ENCODE data around the gene FLNB.
"Not testable (repeated sequence)": the region's sequence is repeated elsewhere in the genome, so short reads cannot be mapped to it uniquely, and the experiment has no call there.

FLNB gene

DNA sequence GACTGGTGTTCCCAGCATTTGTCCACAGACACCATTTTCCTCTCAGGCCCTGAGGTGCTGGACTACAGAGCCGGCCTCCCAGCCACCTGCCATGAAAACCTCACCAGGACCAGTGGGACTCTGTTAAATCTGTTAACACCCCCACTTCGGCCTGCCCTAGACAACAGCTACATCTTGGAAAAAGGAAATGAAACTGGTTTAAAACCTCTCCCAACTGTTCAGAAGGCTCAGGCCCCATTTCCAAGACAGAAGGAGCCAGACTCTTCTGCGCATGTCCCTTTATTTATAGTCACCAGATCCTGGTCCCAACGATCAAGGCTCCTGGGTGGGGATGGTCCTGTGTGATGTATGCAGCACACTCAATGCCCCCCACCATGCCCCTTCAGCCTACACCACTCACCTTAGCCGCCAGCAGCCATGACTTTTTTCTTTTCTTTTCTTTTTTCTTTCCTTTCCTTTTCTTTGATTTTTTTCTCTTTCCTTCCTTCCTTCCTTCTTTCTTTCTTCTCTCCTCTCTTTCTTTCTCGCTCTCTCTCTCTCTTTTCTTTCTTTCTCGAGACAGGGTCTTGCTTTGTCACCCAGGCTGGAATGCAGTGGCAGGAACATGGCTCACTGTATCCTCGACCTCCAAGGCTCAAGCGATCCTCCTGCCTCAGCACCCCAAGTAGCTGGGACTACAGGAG lies 25.5 kb upstream of the FLNB start:
- DNase-seq (ENCODE audit: low spot score), result no peak

DNA sequence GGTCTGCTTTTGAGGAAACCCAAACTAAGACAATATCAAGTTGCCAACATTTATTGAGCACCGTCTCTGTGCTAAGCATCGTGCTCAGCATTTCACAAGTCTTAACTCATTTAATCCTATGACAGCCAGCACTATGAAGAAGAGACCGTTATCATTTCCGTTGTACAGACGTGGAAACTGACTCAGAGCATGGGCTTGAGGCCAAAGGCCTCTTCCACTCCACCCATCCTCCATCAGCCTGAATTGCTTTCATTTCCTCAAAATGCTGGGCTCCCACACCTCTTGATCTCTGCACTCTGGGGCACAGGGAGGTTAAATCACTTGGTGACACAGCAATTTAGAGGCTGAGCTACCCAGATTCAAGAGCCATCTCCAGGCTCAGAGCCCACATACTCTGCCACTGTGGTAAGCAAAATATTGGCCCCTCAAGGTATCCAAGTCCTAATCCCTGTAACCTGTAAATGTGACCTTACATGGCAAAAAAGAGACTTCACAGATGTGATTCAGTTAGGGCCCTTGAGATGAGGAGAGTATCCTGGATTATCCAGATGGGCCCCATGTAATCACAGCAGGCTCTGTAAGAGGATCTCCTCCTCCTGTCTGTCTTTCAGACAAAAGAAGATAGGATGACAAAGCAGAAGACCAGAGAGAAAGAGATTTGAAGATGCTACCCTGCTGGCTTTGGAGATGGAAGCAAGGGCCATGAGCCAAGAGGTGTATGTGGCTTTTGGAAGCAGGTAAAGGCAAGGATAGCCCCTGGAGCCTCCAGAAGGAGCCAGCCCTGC lies 24.3 kb upstream of the FLNB start:
- no peak for DNase-seq (ENCODE audit: low spot score)

DNA sequence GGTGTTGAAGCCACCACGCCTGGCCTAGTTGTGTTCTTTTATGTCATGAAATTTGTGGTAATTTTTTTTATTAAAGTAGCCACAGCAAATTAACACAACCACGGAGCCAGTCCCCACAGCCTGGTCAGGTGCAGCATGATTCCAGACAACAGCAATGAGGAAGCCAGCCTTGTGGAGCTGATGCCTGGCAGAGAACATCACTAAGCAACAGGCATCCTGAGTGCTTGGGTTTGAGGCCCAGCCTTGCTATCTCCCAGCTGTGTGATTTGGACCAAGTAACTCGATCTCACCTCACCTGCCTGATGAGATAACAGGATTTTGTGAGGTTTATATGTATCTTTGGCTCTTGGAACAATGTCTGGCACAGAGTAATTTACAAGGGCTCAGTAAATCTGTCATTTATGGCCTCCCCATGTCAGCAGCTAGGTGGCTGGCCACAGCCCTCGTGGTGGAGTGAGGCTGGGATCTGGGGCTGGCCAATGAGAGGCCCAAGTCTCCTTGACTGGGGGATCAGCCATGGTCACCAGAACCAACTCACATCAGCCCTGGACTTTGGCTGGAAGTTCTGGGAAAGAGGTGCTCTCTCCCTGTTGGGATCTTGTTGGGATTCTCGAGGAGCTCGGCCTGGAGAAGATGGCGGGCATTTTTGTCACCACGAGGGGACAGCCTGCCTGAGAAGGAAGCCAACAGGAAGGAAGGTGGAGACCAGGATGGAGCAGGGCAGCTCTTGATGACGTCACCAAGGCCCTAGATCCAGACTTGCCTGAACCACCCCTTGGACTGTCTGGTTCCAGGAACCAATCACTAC lies 22.8 kb upstream of the FLNB start:
- DNase-seq (ENCODE audit: low spot score), result no peak

- DNase-seq (ENCODE audit: low spot score), result no peak
These were observed 22.3 kb upstream of the FLNB start for GRCh38 chr3:57985984-57986246.

- no peak for DNase-seq (ENCODE audit: low spot score)
These were observed 22.0 kb upstream of the FLNB start for GRCh38 chr3:57986261-57986660.

DNA sequence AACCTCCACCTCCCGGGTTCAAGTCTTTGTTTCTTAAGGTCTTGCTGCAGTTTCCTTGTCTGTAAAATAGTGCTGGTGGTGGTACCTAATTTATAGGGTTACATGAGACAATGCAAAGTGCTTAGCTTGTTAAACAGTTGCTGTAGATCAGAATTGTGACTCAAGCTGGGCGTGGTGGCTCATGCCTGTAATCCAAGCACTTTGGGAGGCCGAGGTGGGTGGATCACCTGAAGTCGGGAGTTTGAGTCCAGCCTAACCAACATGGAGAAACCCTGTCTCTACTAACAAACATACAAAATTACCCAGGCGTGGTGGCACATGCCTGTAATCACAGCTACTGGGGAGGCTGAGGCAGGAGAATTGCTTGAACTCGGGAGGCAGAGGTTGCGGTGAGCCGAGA lies 19.0 kb upstream of the FLNB start:
- not testable (repeated sequence) for DNase-seq (ENCODE audit: low spot score)

DNA sequence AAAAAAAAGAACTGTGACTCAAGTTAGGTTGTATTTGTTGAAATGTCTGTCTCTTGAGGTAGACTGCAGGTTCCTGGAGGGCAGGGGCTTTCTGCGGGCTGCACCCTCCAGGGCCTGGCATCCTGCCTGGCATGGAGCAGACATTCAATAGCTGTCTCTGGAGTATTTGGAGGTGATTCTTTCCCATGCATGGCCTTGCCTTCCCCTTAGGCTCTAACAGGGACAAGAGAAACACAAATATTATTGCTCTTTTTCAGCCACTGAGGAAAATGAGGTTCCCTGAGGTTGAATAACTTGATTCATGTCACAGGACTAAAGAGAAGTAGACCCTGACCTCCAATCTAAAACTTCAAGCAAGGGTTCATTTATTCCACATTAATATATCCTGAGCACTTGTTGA lies 18.6 kb upstream of the FLNB start:
- DNase-seq (ENCODE audit: low spot score), result no peak

- DNase-seq (ENCODE audit: low spot score), result no peak
These were observed 15.6 kb upstream of the FLNB start for GRCh38 chr3:57992452-57993213.

DNA sequence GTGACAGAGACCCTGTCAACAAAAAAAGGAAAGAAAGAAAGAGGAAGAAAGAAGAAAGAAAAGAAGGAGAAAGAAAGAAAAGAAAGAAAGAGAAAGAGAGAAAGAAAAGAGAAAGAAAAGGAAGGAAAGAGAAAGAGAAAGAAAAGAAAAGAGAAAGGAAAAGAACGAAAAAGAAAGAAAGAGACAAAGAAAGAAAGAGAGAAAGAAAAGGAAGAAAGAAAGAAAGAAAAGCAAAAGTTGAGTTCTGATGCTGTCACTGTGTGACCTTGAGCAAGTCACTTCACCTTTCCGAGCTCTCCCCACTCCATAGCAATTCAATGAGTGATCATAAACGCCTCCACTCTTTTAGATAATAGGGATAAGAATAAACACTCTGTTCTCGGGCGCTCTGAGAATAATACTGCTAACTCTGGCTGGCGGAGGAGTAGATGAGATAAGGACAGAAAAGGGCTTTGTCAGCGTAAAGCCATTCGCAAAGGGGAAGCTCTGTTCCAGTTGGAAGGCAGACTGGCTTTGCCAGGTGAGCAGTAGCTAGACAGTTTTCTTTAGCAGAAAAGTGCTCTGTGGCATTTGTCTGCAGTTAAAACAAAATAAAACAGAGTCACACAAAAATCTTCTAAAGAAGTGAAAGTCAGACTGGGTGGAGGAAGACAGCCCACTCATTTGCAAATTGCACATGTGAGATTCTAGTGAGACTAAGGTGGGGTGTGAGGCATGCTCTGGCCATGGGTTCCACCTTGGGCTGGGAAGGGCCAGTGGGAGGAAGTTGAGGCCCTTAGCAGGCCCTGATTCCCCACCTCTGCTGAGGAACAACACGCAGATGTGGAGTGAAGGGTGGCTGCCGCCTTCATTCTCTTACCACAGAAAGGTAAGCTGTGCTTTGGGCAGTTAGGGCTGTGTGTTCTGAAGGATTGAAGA lies 9.6 kb upstream of the FLNB start:
- no peak for DNase-seq (ENCODE audit: low spot score)

GRCh38 chr3:57999417-58000115 lies 8.7 kb upstream of the FLNB start:
- no peak for DNase-seq (ENCODE audit: low spot score)

GRCh38 chr3:58000306-58001085 lies 7.7 kb upstream of the FLNB start:
- DNase-seq (ENCODE audit: low spot score), result no peak

- DNase-seq (ENCODE audit: low spot score), result no peak
These were observed 7.1 kb upstream of the FLNB start for GRCh38 chr3:58001086-58001467.

DNA sequence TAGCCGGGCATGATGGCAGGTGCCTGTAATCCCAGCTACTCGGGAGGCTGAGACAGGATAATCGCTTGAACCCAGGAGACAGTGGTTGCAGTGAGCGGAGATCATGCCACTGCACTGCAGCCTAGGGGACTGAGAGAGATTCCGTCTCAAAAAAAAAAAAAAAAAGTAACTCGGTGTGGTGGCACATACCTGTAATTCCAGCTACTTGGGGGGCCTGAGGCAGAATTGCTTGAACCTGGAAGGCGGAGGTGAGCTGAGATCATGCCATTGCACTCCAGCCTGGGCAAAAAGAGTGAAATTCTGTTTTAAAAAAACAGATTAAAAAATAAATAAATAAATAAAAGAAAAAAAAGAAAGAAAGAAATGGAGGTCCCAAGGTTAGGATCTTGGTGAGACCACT lies 6.2 kb upstream of the FLNB start:
- DNase-seq (ENCODE audit: low spot score), result no peak

DNA sequence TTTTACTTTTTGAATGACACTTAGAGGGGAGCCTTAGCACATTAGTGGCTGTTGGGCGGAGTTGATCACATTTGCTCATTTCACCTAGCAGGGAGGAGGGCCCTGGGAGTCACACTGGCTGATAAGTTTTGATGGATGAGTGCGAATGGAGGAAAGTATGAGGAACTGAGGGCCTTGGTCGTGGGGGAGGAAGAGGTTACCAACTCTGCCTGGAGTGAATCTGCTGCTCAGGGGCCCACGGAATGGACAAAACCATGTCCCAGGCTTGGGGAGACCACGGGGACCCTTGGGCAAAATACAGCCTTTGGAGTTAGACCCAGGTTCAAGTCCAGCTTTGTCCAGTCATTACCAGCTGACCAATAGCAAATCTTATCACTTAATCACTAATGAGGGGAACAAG lies 5.1 kb upstream of the FLNB start:
- DNase-seq (ENCODE audit: low spot score), result no peak

DNA sequence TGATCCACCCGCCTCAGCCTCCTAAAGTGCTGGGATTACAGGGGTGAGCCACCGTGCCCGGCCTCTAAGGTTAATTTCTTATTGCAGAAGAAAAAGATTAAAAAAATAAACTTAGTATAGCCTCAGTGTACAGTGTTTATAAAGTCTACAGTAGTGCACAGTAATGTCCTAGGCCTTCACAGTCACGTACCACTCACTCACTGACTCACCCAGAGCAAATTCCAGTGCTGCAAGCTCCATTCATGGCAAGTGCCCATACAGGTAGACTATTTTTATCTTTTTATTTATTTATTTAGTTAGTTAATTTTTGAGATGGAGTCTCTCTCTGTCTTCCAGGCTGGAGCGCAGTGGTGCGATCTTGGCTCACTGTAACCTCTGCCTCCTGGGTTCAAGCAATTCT lies 3.2 kb upstream of the FLNB start:
- no peak for DNase-seq (ENCODE audit: low spot score)

GRCh38 chr3:58005669-58006068 lies 2.6 kb upstream of the FLNB start:
- no peak for DNase-seq (ENCODE audit: low spot score)

GRCh38 chr3:58006661-58007060 lies 1.6 kb upstream of the FLNB start:
- no peak for DNase-seq (ENCODE audit: low spot score)

DNA sequence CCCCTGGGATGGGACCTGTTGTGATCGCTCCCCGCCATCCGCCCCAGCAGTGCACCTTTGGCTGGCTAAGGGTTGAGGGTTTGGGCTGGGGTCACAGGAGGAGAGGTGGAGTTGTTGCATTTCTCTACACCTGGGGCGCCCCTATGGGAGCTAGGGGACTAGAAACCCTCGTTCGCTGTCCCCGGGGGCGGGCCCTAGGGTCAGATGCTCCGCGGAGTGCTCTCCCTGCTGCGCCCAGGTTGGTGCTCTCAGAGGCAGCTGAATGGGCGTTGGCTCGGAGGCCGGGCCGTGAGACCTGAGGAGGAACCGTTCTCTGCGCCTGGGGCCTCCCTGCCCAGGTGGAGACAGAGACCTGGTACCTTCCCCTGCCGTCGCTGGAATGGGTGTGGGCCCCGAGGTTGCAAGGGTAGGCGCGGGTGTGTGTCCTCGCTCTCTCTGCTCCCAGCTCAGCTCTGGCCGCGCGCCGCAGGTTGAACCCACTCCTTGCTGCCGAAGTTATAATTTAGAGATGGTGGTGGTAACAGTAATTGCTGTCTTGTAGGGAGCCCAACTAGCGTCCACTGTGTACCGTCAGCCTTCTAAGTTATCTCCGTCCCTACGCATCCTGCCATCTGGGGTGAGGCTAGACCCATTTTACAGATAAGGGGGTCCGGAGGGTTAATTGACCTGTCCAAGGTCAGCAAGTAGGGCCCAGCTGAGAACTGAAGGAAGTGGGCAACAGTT lies 965 bp downstream of the FLNB start:
- no peak for DNase-seq (ENCODE audit: low spot score)
